ENCODE measurements around the gene DENND2A.

- TF ChIP-seq CTCF (IDR thresholded peaks at IDR 0.05) (no peak), POLR2A (IDR thresholded peaks at IDR 0.05) (no peak)
These were observed 35.3 kb downstream of the DENND2A start for GRCh38 chr7:140605337-140605736.
